T-cell (primary cell): ENCODE measurements around the gene TTBK1. TPM values are rescaled to one million over a fixed set of nuclear protein-coding genes. Genes with fewer than 3 reads are reported as not detected.

Experiments used
- ATAC-seq, 4 experiments: fragments of 200-7000 bp in 3 of 4; fragments of 150-1000 bp in 1 of 4; cut with Tn5 transposase; replicated peaks in 1 of 4; 1 replicate in 3 of 4; 2 replicates in 1 of 4; pipeline ENCODE4 v1.10.0; 2021; ENCODE audit warnings: moderate library complexity in 3 of 4, mild to moderate bottlenecking in 2 of 4, moderate number of reproducible peaks in 1 of 4
- CTCF ChIA-PET, 2 donors: fragments of 300-600 bp; sonication (Branson Sonifier 250); formaldehyde crosslinking; loops; one replicate each; lab custom pipeline; 2022; ENCODE audit warnings: antibody characterized with exemption in 2 of 2; lab: Charles Lee
- POLR2A ChIA-PET, 2 donors: fragments of 300-600 bp; sonication (Branson Sonifier 250); formaldehyde crosslinking; loops; one replicate each; lab custom pipeline; 2022; ENCODE audit warnings: antibody characterized with exemption in 2 of 2; lab: Charles Lee
- DNase-seq, 35 experiments: peaks; one replicate each; pipeline versions ENCODE4 v3.0.0 to v3.0.0-alpha.2; 2013 to 2023
- H3K27ac ChIP-seq: one replicate; pipeline ENCODE4 v1.5.1; 2013; ENCODE audit warnings: low read length
- H3K27me3 ChIP-seq, 2 experiments: replicated peaks in 1 of 2; 1 replicate in 1 of 2; 2 replicates in 1 of 2; pipeline versions ENCODE4 v1.6.1 to v1.7.0; 2013; ENCODE audit warnings: low read length in 1 of 2, mixed read lengths in 1 of 2; ENCODE audit not compliant: control insufficient read depth in 2 of 2, insufficient read depth in 2 of 2; ENCODE audit errors: extremely low read depth in 1 of 2
- H3K36me3 ChIP-seq, 2 donors: 1 replicate in 1 of 2; 2 replicates in 1 of 2; pipeline versions ENCODE4 v1.6.1 to v1.7.0; 2013; ENCODE audit warnings: low read length in 1 of 2; ENCODE audit not compliant: control insufficient read depth in 2 of 2, insufficient read depth in 1 of 2; ENCODE audit errors: extremely low read depth in 1 of 2
- H3K4me1 ChIP-seq, 2 experiments: 1 replicate in 1 of 2; 2 replicates in 1 of 2; pipeline versions ENCODE4 v1.6.1 to v1.7.0; 2013; ENCODE audit warnings: low read length in 2 of 2, mixed read lengths in 1 of 2; ENCODE audit not compliant: insufficient read depth in 2 of 2, control insufficient read depth in 1 of 2; ENCODE audit errors: extremely low read depth in 1 of 2
- H3K4me3 ChIP-seq, 2 donors: 1 replicate in 1 of 2; 2 replicates in 1 of 2; pipeline versions ENCODE4 v1.5.1 to v1.7.0; 2013; ENCODE audit warnings: mild to moderate bottlenecking in 2 of 2, low read length in 1 of 2, moderate library complexity in 1 of 2; ENCODE audit not compliant: control insufficient read depth in 1 of 2; ENCODE audit errors: extremely low read depth in 1 of 2
- H3K9me3 ChIP-seq: 2 replicates; pipeline ENCODE4 v1.7.0; 2013
- H3K27ac Mint-ChIP-seq, 2 donors: one replicate each; pipeline ENCODE4 v1.8.0; 2020 to 2021; ENCODE audit warnings: mild to moderate bottlenecking in 2 of 2, mixed read lengths in 2 of 2
- H3K27me3 Mint-ChIP-seq, 2 donors: one replicate each; pipeline ENCODE4 v1.8.0; 2021 to 2022; ENCODE audit warnings: mixed read lengths in 2 of 2
- H3K36me3 Mint-ChIP-seq: one replicate; pipeline ENCODE4 v1.8.0; 2021; ENCODE audit warnings: mixed read lengths
- H3K4me1 Mint-ChIP-seq, 3 donors: one replicate each; pipeline ENCODE4 v1.8.0; 2020 to 2022; ENCODE audit warnings: mixed read lengths in 3 of 3, mild to moderate bottlenecking in 1 of 3
- H3K4me3 Mint-ChIP-seq, 3 donors: one replicate each; pipeline ENCODE4 v1.8.0; 2020 to 2022; ENCODE audit warnings: mild to moderate bottlenecking in 3 of 3, mixed read lengths in 3 of 3, moderate library complexity in 3 of 3
- H3K9me3 Mint-ChIP-seq, 3 donors: one replicate each; pipeline ENCODE4 v1.8.0; 2020 to 2022; ENCODE audit warnings: mixed read lengths in 3 of 3
- WGBS: methylation state at CpG from one replicate; pipeline ENCODE4 v1.1.5; 2013; ENCODE audit warnings: missing lambda C conversion rate; ENCODE audit not compliant: insufficient coverage; 5-methylcytosine and 5-hydroxymethylcytosine counted together
- total RNA-seq, 35 experiments: library from RNA in 6 of 35; stranded (reverse) in 6 of 35; fragments of 120-200 nt in 1 of 35; gene quantifications; one replicate each; pipeline versions ENCODE4 v1.2.1 to v1.2.4 and lab custom pipeline; 2013 to 2026

TTBK1 gene
- total RNA-seq, 5 donors from 2014 or later (not counting 1 experiment from before 2014, with no cell fraction given), result 0.03 to 0.07 TPM; not detected in 3

DNA sequence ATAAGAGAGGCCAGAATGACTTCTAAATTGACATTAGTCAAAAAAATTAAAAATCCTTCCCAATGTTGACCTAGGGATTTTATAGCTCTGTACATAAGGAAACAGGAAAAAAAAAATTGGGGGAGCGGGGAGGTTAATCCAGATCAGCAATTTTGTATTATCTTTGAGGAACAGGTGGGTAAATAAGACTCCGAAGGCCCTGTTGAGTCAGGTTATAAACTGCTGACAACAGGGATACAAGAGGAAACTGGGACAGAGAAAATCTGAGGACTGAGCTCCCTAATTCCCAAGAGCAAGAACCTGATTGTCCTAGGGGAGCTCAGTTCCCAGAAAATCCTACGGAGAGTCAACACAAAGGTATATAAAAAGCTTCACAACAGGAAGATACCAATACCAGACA, 92.2 kb downstream of the TTBK1 start:
- Histone ChIP-seq H3K9me3 (no peaks in the 10 kb centered on the region), H3K27ac (no peak overlapping the region), H3K27me3 (no peaks in the 10 kb centered on the region), H3K4me3 (no peak overlapping the region), H3K36me3 (peaks cover 5 to 34% of the 10 kb centered on the region in 2 donors), H3K4me1 (peaks cover 4 to 5% of the 10 kb centered on the region in 2 experiments)
- Mint-ChIP-seq H3K9me3 (no peaks in the 10 kb centered on the region), H3K36me3 (peaks cover 33% of the 10 kb centered on the region), H3K27me3 (no peaks in the 10 kb centered on the region), H3K4me1 (peaks cover 18 to 28% (median 24%) of the 10 kb centered on the region in 3 donors), H3K27ac (no peak overlapping the region), H3K4me3 (no peak overlapping the region)
- CTCF ChIA-PET, result interaction anchor here in 1 of 2 donors (0.5 kb wide), 1 partner anchor 113 kb away, joined by 3 read pairs; no protein-coding TSS in a partner anchor
- 100% methylated on average over 1 of the region's 3 CpGs for WGBS
- ATAC-seq (no peak), DNase-seq (no peak)
- POLR2A ChIA-PET, result no interaction called here

- H3K27me3 ChIP-seq, result no peaks in the 10 kb centered on the region
- peaks cover 5 to 43% of the 10 kb centered on the region in 2 donors for H3K36me3 ChIP-seq
- Mint-ChIP-seq H3K27me3 (no peaks in the 10 kb centered on the region), H3K36me3 (peaks cover 42% of the 10 kb centered on the region), H3K4me3 (no peak overlapping the region), H3K27ac (no peak overlapping the region), H3K9me3 (no peaks in the 10 kb centered on the region), H3K4me1 (peaks cover 13 to 23% (median 19%) of the 10 kb centered on the region in 3 donors)
- no peak overlapping the region for H3K4me3 ChIP-seq
- 100% methylated on average over 1 of the region's 3 CpGs for WGBS
- H3K27ac ChIP-seq, result no peak overlapping the region
- H3K4me1 ChIP-seq, result peaks cover 4 to 5% of the 10 kb centered on the region in 2 experiments
- ChIA-PET POLR2A (interaction anchor here in 1 of 2 donors (0.6 kb wide), 1 partner anchor 667 kb away, joined by 4 read pairs; no protein-coding TSS in a partner anchor), CTCF (interaction anchor here in 1 of 2 donors (0.5 kb wide), 1 partner anchor 8 kb away, joined by 6 read pairs; no protein-coding TSS in a partner anchor)
- no peak for DNase-seq
- no peak for ATAC-seq
- no peaks in the 10 kb centered on the region for H3K9me3 ChIP-seq
These were observed 93.1 kb downstream of the TTBK1 start for GRCh38 chr6:43336382-43336781.

Other genes starting within 250 kb of the TTBK1 start
- gene MEA1, start 229.5 kb upstream of the TTBK1 start, total RNA-seq, result 10 to 100 TPM; 20.5 to 38.7 (median 34.0) TPM
- 10 to 100 TPM; 40.5 to 75.3 (median 66.9) TPM for gene KLHDC3, start 229.2 kb upstream of the TTBK1 start, total RNA-seq
- gene RRP36, start 221.9 kb upstream of the TTBK1 start, total RNA-seq, result 10 to 100 TPM; 27.3 to 51.2 (median 47.3) TPM
- 10 to 100 TPM in 3 of 5 donors, 1 to 10 TPM in 2; 6.9 to 15.9 (median 11.6) TPM for gene CUL7, start 189.6 kb upstream of the TTBK1 start, total RNA-seq
- gene MRPL2, start 184.0 kb upstream of the TTBK1 start, total RNA-seq, result 10 to 100 TPM; 34.8 to 66.3 (median 52.0) TPM
- 10 to 100 TPM; 37.8 to 48.5 (median 45.5) TPM for gene KLC4, start 183.8 kb upstream of the TTBK1 start, total RNA-seq
- 10 to 100 TPM in 2 of 5 donors, 1 to 10 TPM in 2, under 1 TPM in 1; 0.56 to 11.3 (median 1.6) TPM for gene PTK7, start 167.2 kb upstream of the TTBK1 start, total RNA-seq
- 10 to 100 TPM; 19.6 to 34.1 (median 33.7) TPM for gene SRF, start 72.2 kb upstream of the TTBK1 start, total RNA-seq
- 100 to 1,000 TPM in 1 of 5 donors, 10 to 100 TPM in 4; 92.5 to 107 (median 96.5) TPM for gene CUL9, start 61.3 kb upstream of the TTBK1 start, total RNA-seq
- gene DNPH1, start 14.0 kb upstream of the TTBK1 start, total RNA-seq, result 10 to 100 TPM; 28.5 to 76.1 (median 57.5) TPM
- not detected for gene SLC22A7, start 54.8 kb downstream of the TTBK1 start, total RNA-seq
- 1 to 10 TPM; 1.3 to 4.2 (median 2.8) TPM for gene CRIP3, start 65.3 kb downstream of the TTBK1 start, total RNA-seq
- gene ZNF318, start 126.2 kb downstream of the TTBK1 start, total RNA-seq, result 10 to 100 TPM; 24.3 to 33.5 (median 26.2) TPM
- gene ABCC10, start 184.1 kb downstream of the TTBK1 start, total RNA-seq, result 10 to 100 TPM; 57.8 to 85.4 (median 75.5) TPM
- gene DLK2, start 212.1 kb downstream of the TTBK1 start, total RNA-seq, result 1 to 10 TPM in 4 of 5 donors, under 1 TPM in 1; 0.47 to 2.1 (median 1.4) TPM
- 10 to 100 TPM; 30.8 to 51.9 (median 50.6) TPM for gene TJAP1, start 234.1 kb downstream of the TTBK1 start, total RNA-seq